GM12872 (cell line): ENCODE measurements around the gene CKB.

Experiments used
- TF ChIP-seq, protein P1 (sequence below): IDR thresholded peaks from 3 replicates; pipeline ENCODE4 v1.5.1; 2011; ENCODE audit warnings: low read depth, mild to moderate bottlenecking, low read length, moderate library complexity; ENCODE audit not compliant: insufficient read depth

Gene CKB

DNA sequence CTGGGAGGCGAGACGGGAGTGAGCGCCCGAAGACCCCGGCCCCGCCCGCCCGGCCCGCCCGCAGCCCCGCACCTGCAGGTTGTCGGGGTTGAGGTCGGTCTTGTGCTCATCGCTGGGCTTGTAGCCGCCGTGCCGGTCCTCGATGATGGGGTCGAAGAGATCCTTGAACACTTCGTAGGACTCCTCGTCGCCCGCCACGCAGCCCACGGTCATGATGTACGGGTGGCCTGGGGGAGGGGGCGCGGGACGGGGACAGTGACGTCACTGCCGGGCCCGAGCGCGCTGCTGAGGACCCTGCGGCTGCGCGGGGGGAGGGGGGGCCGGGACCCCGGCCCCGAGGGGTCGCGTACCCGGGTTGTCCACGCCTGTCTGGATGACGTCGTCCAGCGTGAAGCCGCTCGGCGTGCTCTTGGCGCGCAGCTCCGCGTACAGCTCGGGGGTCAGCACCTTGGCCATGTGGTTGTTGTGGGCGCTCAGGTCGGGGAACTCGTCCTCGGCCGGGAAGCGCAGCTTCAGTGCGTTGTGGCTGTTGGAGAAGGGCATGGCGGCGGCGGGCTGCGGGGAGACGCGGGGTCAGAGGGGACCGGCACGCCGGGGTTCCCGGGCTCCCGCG is 573 bp downstream of the CKB start:
- TF ChIP-seq, protein P1, sequence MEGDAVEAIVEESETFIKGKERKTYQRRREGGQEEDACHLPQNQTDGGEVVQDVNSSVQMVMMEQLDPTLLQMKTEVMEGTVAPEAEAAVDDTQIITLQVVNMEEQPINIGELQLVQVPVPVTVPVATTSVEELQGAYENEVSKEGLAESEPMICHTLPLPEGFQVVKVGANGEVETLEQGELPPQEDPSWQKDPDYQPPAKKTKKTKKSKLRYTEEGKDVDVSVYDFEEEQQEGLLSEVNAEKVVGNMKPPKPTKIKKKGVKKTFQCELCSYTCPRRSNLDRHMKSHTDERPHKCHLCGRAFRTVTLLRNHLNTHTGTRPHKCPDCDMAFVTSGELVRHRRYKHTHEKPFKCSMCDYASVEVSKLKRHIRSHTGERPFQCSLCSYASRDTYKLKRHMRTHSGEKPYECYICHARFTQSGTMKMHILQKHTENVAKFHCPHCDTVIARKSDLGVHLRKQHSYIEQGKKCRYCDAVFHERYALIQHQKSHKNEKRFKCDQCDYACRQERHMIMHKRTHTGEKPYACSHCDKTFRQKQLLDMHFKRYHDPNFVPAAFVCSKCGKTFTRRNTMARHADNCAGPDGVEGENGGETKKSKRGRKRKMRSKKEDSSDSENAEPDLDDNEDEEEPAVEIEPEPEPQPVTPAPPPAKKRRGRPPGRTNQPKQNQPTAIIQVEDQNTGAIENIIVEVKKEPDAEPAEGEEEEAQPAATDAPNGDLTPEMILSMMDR, result no peak

DNA sequence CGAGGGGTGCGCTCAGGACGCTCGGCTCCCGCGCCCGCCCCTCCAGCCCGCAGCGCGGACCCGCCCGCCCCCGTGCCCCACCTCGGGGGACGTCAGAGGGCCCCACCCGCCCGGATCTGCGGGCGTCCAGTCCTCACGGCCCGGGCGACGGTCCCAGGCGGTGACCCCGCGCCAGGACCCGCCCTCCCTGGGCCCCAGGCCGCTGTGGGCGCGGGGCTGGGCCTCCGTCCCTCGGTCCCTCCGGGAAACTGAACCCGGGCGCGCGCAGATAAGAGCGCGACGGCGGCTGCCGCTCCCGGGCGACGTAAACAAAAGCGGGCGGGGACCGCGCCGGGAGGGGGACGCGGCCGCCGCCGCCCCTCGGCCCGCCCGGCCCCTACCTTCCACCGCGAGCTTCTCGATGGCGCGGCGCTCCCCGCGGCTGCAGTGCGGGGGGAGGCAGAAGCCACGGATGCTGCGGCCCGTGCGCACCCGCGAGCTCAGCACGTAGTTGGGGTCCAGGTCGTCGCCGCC is 1.1 kb downstream of the CKB start:
- TF ChIP-seq, protein P1, result no peak

DNA sequence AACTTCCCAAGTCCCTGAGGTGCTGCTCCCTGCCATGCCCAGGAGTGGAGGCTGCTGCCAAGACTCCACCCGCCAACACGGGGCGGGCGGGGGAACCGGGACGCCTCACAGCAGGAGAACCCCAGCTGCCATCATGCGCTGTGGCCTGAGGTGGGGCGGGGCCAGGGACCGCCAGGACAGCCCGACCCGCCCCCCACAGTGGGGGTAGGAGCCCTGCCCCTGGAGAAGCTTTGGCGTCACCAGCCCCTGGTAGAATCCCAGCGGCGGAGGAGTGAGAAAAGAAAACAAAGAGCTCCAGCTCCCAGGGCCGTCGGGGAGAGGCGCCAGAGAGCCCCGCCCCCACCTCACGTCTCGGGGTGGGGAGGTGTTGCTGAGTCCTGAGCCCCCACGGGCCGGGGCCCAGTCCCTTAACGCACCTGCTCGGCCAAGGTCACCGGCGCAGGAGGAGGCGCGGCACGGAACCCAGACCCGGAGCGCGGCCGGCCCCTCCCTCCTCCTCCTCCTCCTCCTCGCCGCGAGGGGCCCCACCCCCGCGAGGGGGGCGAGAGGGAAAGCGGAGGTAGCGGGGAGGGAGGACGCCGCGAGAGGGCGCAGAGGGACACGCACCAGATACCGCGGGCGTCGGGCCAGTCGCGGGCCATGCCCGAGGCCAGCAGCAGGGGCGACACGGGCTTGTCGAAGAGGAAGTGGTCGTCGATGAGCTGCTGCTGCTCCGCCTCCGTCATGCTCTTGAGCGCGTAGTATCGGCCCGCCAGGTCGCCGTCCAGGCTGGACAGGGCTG is 1.8 kb downstream of the CKB start:
- TF ChIP-seq, protein P1, result peak; percentile 56

DNA sequence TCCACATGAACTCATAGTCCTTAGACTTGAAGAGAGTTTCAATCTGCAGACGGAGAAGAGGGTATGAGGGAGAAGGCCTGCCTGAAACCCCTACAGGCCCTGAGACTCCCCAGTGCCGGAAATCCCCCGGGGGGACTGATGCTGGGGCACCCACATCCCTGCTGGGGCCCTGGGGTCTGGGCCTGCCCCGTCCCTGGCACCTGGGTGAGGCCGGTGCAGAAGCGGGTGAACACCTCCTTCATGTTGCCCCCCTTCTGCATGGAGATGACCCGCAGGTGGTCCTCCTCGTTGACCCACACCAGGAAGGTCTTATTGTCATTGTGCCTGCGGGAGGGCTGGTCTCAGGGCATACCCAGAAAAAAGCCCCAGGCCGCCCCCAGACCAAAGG is 2.4 kb downstream of the CKB start:
- TF ChIP-seq, protein P1, result no peak

DNA sequence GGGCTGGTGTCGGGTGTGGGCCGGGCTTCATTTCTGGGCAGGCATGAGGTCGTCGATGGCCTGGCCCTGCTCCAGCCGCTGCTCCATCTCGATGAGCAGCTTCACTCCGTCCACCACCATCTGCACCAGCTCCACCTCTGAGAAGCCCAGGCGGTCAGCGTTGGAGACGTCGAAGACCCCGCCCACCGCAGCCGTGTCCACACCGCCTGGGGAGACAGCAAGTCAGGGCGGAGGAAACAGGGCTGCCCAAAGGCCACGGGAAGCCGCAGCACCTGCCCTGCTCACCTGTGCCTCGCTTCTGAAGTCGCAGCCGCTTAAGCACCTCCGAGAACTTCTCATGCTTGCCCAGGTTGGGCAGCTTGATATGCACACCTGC is 2.8 kb downstream of the CKB start:
- TF ChIP-seq, protein P1, result no peak

DNA sequence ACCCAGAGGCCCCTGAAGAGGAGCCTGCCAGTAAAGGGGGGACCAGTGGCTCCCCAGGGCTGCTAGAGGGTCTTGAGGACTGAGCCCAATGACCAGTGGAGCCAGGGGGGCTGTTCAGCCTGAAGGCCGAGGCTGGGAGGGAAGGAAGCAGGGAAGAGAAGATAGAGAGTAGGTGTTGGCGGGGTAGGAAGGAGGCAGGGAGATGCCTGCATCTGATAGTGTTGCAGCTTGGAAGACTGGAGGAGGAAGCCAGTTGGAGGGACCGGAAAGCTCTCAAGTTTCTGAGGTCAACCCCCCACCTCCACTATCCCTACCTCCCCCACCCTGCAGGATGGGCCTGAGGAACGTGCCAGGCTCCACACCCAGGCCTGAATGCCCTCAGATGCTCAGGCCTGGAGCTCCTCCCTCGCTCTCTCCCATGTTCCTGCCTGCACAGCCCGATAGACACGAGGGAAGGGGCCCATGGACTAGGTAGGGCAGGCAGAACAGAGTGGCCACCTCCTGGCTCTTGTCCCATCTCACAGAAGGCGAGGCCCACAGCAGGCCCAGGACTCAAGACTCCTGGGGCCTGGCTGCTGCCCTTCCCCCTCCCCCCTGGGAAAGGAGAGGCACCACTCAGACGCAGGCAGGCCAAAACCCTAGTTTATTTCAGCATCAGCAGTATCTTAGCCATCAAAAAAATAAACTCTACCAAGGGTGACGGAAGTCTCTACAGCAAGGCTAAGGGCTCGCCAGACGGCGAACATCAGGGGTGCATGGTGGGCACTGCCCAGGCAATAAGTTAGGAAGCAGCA is 3.4 kb downstream of the CKB start:
- TF ChIP-seq, protein P1, result no peak

DNA sequence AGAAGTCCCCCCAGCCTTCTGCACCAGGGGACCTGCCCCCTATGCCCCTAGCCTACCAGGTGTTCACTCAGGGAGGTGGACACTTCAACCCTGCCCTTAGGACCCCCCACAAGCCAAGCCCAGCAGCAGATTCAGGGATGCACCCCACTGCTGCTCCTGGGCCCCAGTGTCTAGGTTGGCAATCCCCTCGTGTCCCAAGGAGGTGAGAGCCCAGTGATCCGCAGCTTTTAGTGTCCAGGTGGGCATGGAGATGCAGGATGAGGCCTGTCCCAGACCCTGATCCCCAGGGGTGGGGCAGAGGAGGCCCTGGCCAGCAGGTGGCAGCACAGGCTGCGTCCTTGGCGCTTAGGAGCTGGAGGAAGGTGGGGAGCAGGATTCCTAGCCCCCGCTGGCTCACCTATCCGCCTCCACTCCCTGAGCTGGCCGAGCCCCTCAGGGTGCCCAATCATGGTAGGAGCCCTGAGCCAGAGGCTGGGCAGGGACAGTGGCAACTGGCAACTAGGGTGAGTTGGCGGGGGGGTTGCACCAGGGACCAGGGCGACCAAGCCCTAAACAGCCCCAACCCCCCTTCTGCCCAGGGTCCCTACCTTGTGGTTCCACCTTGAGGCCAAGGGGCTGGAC is 4.1 kb downstream of the CKB start:
- TF ChIP-seq, protein P1, result peak; percentile 96
